ENCODE measurements around the gene PRIM2.

- TF ChIP-seq CTCF (IDR thresholded peaks at IDR 0.05) (no peak), POLR2A (IDR thresholded peaks at IDR 0.05) (no peak)
Measured at GRCh38 chr6:57313009-57313408, 4.4 kb upstream of the PRIM2 start.

Data from Peyer's patch (tissue), 4 donors.